Prostate gland (tissue), 2 donors: ENCODE results near the gene GUCA2A.

Experiments
- POLR2A ChIP-seq: fragments of 450-650 bp; IDR thresholded peaks from one replicate; pipeline ENCODE4 v1.6.1; 2016; ENCODE audit warnings: antibody characterized with exemption, mild to moderate bottlenecking
- TF ChIP-seq, protein P1 (sequence below), 4 experiments: fragments of 200-600 bp in 2 of 4; fragments of 450-650 bp in 2 of 4; sonication (generic) in 2 of 4; IDR thresholded peaks; 1 replicate in 3 of 4; 2 replicates in 1 of 4; pipeline ENCODE4 v1.5.1; 2016 to 2019; ENCODE audit warnings: antibody characterized with exemption in 4 of 4, mild to moderate bottlenecking in 2 of 4, moderate library complexity in 2 of 4

DNA sequence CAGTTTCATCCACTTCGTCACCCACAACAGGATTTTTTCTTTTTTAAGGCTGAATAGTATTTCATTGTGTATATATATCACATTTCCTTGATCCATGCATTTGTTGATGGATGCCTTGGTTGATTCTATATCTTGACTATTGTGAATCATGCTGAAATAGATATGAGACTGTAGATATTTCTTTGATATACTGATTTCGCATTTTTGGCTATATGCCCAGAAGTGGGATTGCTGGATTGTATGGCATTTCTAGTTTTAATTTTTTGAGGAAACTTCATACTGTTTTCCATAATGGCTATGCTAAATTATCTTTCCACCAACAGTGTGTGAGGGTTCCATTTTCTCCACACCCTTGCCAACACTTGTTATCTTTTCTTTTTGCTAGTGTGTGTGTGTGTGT lies 6.4 kb downstream of the GUCA2A start:
- TF ChIP-seq POLR2A = no peak
- TF ChIP-seq, protein P1, sequence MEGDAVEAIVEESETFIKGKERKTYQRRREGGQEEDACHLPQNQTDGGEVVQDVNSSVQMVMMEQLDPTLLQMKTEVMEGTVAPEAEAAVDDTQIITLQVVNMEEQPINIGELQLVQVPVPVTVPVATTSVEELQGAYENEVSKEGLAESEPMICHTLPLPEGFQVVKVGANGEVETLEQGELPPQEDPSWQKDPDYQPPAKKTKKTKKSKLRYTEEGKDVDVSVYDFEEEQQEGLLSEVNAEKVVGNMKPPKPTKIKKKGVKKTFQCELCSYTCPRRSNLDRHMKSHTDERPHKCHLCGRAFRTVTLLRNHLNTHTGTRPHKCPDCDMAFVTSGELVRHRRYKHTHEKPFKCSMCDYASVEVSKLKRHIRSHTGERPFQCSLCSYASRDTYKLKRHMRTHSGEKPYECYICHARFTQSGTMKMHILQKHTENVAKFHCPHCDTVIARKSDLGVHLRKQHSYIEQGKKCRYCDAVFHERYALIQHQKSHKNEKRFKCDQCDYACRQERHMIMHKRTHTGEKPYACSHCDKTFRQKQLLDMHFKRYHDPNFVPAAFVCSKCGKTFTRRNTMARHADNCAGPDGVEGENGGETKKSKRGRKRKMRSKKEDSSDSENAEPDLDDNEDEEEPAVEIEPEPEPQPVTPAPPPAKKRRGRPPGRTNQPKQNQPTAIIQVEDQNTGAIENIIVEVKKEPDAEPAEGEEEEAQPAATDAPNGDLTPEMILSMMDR (IDR thresholded peaks at IDR 0.05) = no peak
